Upper lobe of left lung (tissue), 6 donors: Measurements from ENCODE around the gene CCIN. TPM values are rescaled to one million over a fixed set of nuclear protein-coding genes. Genes with fewer than 3 reads are reported as not detected.

Experiments used
- ATAC-seq, 2 donors: fragments of 200-7000 bp; cut with Tn5 transposase; one replicate each; pipeline ENCODE4 v1.9.1; 2022; ENCODE audit warnings: mild to moderate bottlenecking in 2 of 2, moderate library complexity in 2 of 2; ENCODE audit not compliant: low FRiP score in 2 of 2
- DNase-seq, 2 donors: peaks; one replicate each; pipeline ENCODE4 v3.0.0-alpha.2; 2019 to 2020
- H3K27ac ChIP-seq, 4 donors: fragments of 200-600 bp; sonication (generic); one replicate each; pipeline ENCODE4 v1.5.1; 2016 to 2019
- H3K27me3 ChIP-seq, 4 donors: fragments of 200-600 bp; sonication (generic); one replicate each; pipeline ENCODE4 v1.5.1; 2017 to 2019
- H3K36me3 ChIP-seq, 4 donors: fragments of 200-600 bp; sonication (generic); one replicate each; pipeline ENCODE4 v1.5.1; 2016 to 2019
- H3K4me1 ChIP-seq, 4 donors: fragments of 200-600 bp; sonication (generic); one replicate each; pipeline ENCODE4 v1.5.1; 2018 to 2019
- H3K4me3 ChIP-seq, 4 donors: fragments of 200-600 bp; sonication (generic); one replicate each; pipeline ENCODE4 v1.5.1; 2017 to 2019; ENCODE audit warnings: mild to moderate bottlenecking in 2 of 4, moderate library complexity in 1 of 4
- H3K9me3 ChIP-seq, 4 donors: fragments of 200-600 bp; sonication (generic); one replicate each; pipeline ENCODE4 v1.5.1; 2018 to 2019
- CTCF ChIP-seq, 6 experiments: fragments of 450-650 bp in 4 of 6; fragments of 200-600 bp in 2 of 6; sonication (generic) in 2 of 6; IDR thresholded peaks; one replicate each; pipeline ENCODE4 v1.5.1; 2016 to 2019; ENCODE audit warnings: antibody characterized with exemption in 6 of 6
- EP300 ChIP-seq, 4 donors: sonication (generic); formaldehyde crosslinking; IDR thresholded peaks; one replicate each; pipeline ENCODE4 v1.5.1; 2017; ENCODE audit warnings: antibody characterized with exemption in 4 of 4, control low read depth in 2 of 4
- POLR2A ChIP-seq, 4 donors: fragments of 450-650 bp; IDR thresholded peaks; one replicate each; pipeline ENCODE4 v1.5.1; 2016 to 2017; ENCODE audit warnings: antibody characterized with exemption in 4 of 4, mild to moderate bottlenecking in 2 of 4
- POLR2AphosphoS5 ChIP-seq, 2 donors: sonication (generic); formaldehyde crosslinking; IDR thresholded peaks; one replicate each; pipeline ENCODE4 v1.5.1; 2017; ENCODE audit warnings: antibody characterized with exemption in 2 of 2
- WGBS, 2 donors: methylation state at CpG; one replicate each; pipeline ENCODE4 v1.1.5; 2017 to 2018; 5-methylcytosine and 5-hydroxymethylcytosine counted together
- total RNA-seq, 6 donors: library from RNA; depleted of rRNA in 4 of 6; stranded (reverse); fragments of >200 nt in 4 of 6; gene quantifications; one replicate each; pipeline versions ENCODE4 v1.1.0 to v1.2.1, GENCODE V29; 2016 to 2021
- donor health status: DM: no; HTN: no; CAD: no; lungs with moderate emphysema.
- donor health status: DM: no; HTN: yes; CAD: no; lungs with severe emphysema.

The CCIN gene
- total RNA-seq, 6 donors from 2014 or later: 0.30 to 1.4 (median 0.49) TPM; not detected in 1

- Histone ChIP-seq H3K9me3 (peaks cover 0 to 3% (median 0%) of the 10 kb centered on the region in 4 donors), H3K27ac (peak overlapping the region; percentile 83 to 92 (median 86)), H3K4me3 (no peak overlapping the region), H3K27me3 (no peaks in the 10 kb centered on the region), H3K36me3 (no peaks in the 10 kb centered on the region), H3K4me1 (peaks cover 43 to 71% (median 61%) of the 10 kb centered on the region in 4 donors)
- no peak for DNase-seq
- WGBS, 2 donors: 54 to 59% methylated on average over 4 of the region's 4 CpGs
- ATAC-seq: peak in 1 of 2 donors; percentile 4
- no peak for TF ChIP-seq CTCF (IDR thresholded peaks at IDR 0.05)
- no peak for TF ChIP-seq POLR2A (IDR thresholded peaks at IDR 0.05)
- no peak for TF ChIP-seq EP300 (IDR thresholded peaks at IDR 0.05)
- no peak for TF ChIP-seq POLR2AphosphoS5 (IDR thresholded peaks at IDR 0.05)
Observed at GRCh38 chr9:36150574-36151315, 18.4 kb upstream of the CCIN start.

- Histone ChIP-seq H3K4me1 (peaks cover 43 to 71% (median 61%) of the 10 kb centered on the region in 4 donors), H3K4me3 (peak overlapping the region in 2 of 4 donors; percentile 7 to 14), H3K27me3 (no peaks in the 10 kb centered on the region), H3K27ac (peak overlapping the region; percentile 83 to 92 (median 86)), H3K36me3 (peaks cover 0 to 3% (median 1%) of the 10 kb centered on the region in 4 donors), H3K9me3 (peaks cover 0 to 2% (median 0%) of the 10 kb centered on the region in 4 donors)
- TF ChIP-seq CTCF (IDR thresholded peaks at IDR 0.05): no peak
- TF ChIP-seq EP300 (IDR thresholded peaks at IDR 0.05): peak in 2 of 4 donors; percentile 74 to 82
- peak in 1 of 4 donors; percentile 63 for TF ChIP-seq POLR2A (IDR thresholded peaks at IDR 0.05)
- peak; percentile 89 to 91 for TF ChIP-seq POLR2AphosphoS5 (IDR thresholded peaks at IDR 0.05)
- peak; percentile 62 to 79 for ATAC-seq
- WGBS, 2 donors: 47 to 54% methylated on average over 10 to 14 of the region's 14 CpGs
- peak in 1 of 2 donors; percentile 86 for DNase-seq
Observed at GRCh38 chr9:36151316-36152210, 17.6 kb upstream of the CCIN start.

GRCh38 chr9:36152741-36153438 is 16.3 kb upstream of the CCIN start:
- DNase-seq: no peak
- WGBS, 2 donors: 92 to 94% methylated on average over 10 of the region's 10 CpGs
- Histone ChIP-seq H3K4me1 (peaks cover 38 to 72% (median 57%) of the 10 kb centered on the region in 4 donors), H3K4me3 (no peak overlapping the region), H3K27me3 (no peaks in the 10 kb centered on the region), H3K27ac (peak overlapping the region; percentile 31 to 87 (median 75)), H3K9me3 (peaks cover 0 to 3% (median 0%) of the 10 kb centered on the region in 4 donors), H3K36me3 (peaks cover 0 to 5% (median 2%) of the 10 kb centered on the region in 4 donors)
- no peak for ATAC-seq
- TF ChIP-seq POLR2A (IDR thresholded peaks at IDR 0.05) (no peak), POLR2AphosphoS5 (IDR thresholded peaks at IDR 0.05) (no peak), CTCF (IDR thresholded peaks at IDR 0.05) (no peak), EP300 (IDR thresholded peaks at IDR 0.05) (no peak)

- no peak for TF ChIP-seq EP300 (IDR thresholded peaks at IDR 0.05)
- Histone ChIP-seq H3K27ac (peak overlapping the region; percentile 31 to 81 (median 55)), H3K9me3 (peaks cover 0 to 3% (median 0%) of the 10 kb centered on the region in 4 donors), H3K27me3 (no peaks in the 10 kb centered on the region), H3K4me3 (no peak overlapping the region), H3K4me1 (peaks cover 31 to 66% (median 55%) of the 10 kb centered on the region in 4 donors), H3K36me3 (peaks cover 0 to 5% (median 2%) of the 10 kb centered on the region in 4 donors)
- no peak for ATAC-seq
- no peak for DNase-seq
- WGBS, 2 donors: 76 to 77% methylated on average over 9 of the region's 9 CpGs
Observed at GRCh38 chr9:36153746-36154145, 15.4 kb upstream of the CCIN start.
